HG03025 (cell line): Measurements from ENCODE around the gene LILRB3.
"Not testable (repeated sequence)": the region's sequence is repeated elsewhere in the genome, so short reads cannot be mapped to it uniquely, and the experiment has no call there.

Experiments used
- ATAC-seq: cut with Tn5 transposase; IDR thresholded peaks from one replicate; pipeline ENCODE4 v1.9.1; 2021; ENCODE audit warnings: mild to moderate bottlenecking, moderate library complexity; ENCODE audit not compliant: unreplicated experiment, low FRiP score

Gene LILRB3

DNA sequence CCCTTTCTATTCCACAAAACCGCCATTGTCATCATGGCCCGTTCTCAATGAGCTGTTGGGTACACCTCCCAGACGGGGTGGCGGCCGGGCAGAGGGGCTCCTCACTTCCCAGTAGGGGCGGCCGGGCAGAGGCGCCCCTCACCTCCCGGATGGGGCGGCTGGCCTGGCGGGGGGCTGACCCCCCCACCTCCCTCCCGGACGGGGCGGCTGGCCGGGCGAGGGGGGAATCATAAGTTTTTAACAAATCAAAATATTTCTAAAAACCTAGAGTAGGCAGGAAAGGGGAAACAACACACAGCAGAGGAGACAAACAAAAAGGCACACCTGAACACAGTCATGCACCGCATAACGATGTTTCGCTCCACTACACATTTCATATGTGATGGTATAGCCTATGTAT lies 8.1 kb downstream of the LILRB3 start:
- not testable (repeated sequence) for ATAC-seq

GRCh38 chr19:54214217-54214616 lies 8.6 kb downstream of the LILRB3 start:
- ATAC-seq: not testable (repeated sequence)

GRCh38 chr19:54211235-54211634 lies 11.6 kb downstream of the LILRB3 start:
- ATAC-seq: no peak

GRCh38 chr19:54209811-54210494 lies 12.9 kb downstream of the LILRB3 start:
- ATAC-seq: no peak

DNA sequence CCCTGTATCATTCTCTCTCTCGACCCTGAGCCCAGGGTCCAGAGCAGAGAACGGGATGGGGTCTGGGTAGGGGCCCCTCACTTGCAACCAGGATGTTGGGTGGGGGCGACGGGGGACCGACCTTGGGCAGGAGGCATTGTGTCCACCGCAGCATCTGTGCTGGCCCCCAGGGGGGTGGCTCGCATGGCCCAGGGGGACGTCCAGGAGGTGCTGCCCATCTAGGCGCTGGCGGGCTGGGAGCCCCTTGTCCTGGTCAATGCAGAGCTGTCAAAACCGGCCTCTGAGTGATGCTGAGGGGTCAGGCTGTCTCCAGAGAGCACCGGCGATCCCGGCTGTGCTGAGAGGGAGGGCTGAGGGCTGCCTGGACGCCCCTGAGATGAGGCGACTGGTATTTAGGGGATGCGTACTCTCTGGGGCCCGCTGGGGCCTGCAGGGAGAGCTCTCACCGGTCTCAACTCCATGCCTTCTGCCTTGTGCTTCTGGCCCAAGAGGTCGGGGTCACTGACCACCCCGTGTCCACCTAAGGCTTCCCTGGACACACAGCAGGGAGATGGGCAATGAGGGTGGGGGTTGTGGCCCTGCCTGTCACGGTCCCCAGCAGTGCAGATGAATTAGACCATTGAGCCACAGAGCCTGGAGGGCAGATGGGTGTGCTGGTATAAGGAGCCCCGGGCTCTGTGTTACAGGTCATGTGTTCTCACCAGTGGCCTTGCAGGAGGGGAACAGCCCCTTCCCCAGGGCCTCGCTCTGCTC lies 13.6 kb downstream of the LILRB3 start:
- ATAC-seq: no peak

DNA sequence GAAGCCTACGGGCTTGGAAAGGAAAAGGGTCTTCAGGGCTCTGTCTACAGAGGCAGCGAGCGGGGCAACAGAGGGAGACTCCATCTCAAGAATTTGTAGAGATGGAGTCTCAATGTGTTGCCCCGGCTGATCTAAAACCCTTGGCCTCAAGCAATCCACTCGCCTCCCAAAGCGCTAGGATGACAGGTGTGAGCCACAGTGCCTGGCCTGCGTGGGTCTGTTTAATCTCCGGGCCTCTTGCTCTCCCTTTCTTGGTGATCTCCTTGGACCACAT lies 14.1 kb downstream of the LILRB3 start:
- ATAC-seq: no peak

GRCh38 chr19:54207983-54208783 lies 14.6 kb downstream of the LILRB3 start:
- peak; percentile 36 for ATAC-seq

GRCh38 chr19:54207676-54207982 lies 15.2 kb downstream of the LILRB3 start:
- no peak for ATAC-seq

GRCh38 chr19:54207193-54207592 lies 15.6 kb downstream of the LILRB3 start:
- not testable (repeated sequence) for ATAC-seq

GRCh38 chr19:54206831-54207177 lies 16.0 kb downstream of the LILRB3 start:
- no peak for ATAC-seq

- no peak for ATAC-seq
Measured at GRCh38 chr19:54206030-54206830, 16.6 kb downstream of the LILRB3 start.

- no peak for ATAC-seq
Measured at GRCh38 chr19:54204767-54205468, 17.9 kb downstream of the LILRB3 start.

DNA sequence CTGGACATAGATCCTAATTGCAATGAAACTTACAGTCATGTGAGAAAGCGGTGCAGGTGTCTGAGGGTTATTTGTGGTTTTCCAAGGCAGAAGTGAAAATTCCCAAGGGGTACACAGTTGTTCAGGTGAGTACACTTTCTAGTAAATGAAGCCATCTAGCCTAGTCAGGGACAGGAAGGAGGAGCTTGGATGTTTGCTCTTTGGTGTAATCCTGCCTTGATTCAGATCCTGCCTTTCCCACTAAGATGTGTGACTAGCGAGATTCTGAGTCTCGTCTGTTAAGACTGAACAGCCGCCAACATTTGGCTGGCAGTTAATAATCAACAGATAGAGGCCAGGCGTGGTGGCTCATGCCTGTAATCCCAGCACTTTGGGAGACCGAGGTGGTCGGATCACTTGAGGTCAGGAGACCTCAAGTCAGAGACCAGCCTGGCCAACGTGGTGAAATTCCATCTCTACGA lies 19.6 kb downstream of the LILRB3 start:
- no peak for ATAC-seq

- no peak for ATAC-seq
Measured at GRCh38 chr19:54201980-54202379, 20.8 kb downstream of the LILRB3 start.

GRCh38 chr19:54201172-54201701 lies 21.6 kb downstream of the LILRB3 start:
- ATAC-seq: no peak

DNA sequence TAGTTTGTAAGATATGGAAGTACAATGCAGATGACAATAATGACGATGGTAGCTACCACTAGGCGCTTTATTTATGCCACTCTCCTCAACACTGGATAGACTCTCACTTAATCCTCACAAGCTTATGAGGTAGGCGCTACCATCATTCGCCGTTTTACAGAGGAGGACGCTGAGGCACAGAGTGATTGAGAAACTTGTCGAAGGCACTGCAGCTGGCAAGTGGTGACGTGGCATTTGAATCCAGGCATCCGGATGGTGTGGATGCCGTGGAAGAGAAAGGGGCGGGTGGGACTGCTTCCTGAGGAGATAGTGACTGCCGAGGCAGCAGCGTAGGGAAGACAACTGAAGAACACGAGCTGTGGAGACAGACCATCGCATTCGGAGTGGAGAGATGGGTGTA lies 23.4 kb downstream of the LILRB3 start:
- no peak for ATAC-seq

- ATAC-seq: no peak
Measured at GRCh38 chr19:54197121-54197520, 25.7 kb downstream of the LILRB3 start.

DNA sequence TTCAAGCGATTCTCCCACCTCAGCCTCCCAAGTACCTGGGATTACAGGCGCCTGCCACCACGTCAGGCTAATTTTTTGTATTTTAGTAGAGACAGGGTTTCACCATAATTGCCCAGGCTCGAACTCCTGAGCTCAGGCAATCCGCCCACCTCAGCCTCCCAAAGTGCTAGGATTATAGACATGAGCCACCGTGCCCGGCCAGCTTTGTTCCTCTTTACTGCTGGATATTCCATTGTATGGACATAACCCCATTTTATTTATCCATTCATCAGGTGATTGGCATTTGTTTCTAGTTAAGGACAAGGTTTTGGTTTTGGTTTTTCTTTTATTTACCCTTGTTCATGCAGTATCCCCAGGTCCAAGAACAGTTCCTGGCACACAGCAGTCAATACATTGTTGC lies 26.3 kb downstream of the LILRB3 start:
- no peak for ATAC-seq

- not testable (repeated sequence) for ATAC-seq
Measured at GRCh38 chr19:54194463-54194862, 28.3 kb downstream of the LILRB3 start.

DNA sequence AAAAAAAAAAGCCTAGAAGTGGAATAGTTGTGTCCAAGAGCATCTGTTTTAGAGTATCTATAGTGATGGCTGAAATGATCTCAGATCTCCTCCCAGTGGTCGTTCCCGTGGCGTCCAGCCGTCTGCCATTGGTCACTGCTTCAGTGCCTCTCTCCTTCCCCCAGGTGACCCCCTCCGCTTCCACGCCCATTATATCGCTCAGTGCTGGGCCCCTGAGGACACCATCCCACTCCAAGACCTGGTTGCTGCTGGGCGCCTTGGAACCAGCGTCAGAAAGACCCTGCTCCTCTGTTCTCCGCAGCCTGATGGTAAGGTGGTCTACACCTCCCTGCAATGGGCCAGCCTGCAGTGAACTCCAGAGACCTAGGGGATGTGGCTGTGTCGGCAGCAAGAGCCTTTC lies 29.8 kb downstream of the LILRB3 start:
- ATAC-seq: no peak
